Stimulated activated CD4-positive, alpha-beta T cell treated with anti-CD3 and anti-CD28 coated beads, Interleukin-12 subunit alpha, Interleukin-12 subunit beta, amount 100 ng/mL, for 48 hours (primary cell): Measurements from ENCODE around the gene SMIM35.
"Not testable (repeated sequence)": the region's sequence is repeated elsewhere in the genome, so short reads cannot be mapped to it uniquely, and the experiment has no call there.

Experiments
- DNase-seq, 3 donors: peaks; one replicate each; pipeline ENCODE4 v3.0.0-alpha.2; 2020; ENCODE audit warnings: low read depth in 2 of 3, low spot score in 1 of 3

SMIM35 gene

GRCh38 chr11:117989351-117990102 is 97.2 kb downstream of the SMIM35 start:
- no peak for DNase-seq

GRCh38 chr11:117986981-117987574 is 99.7 kb downstream of the SMIM35 start:
- peak; percentile 60 to 69 (median 64) for DNase-seq

- DNase-seq: peak; percentile 72 to 78 (median 74)
These were observed 100.5 kb downstream of the SMIM35 start, which contains the start of gene IL10RA for GRCh38 chr11:117985953-117986887. IL10RA (plus strand) TSS chr11:117986394; CDS start chr11:117986468, 74 bp downstream.

DNA sequence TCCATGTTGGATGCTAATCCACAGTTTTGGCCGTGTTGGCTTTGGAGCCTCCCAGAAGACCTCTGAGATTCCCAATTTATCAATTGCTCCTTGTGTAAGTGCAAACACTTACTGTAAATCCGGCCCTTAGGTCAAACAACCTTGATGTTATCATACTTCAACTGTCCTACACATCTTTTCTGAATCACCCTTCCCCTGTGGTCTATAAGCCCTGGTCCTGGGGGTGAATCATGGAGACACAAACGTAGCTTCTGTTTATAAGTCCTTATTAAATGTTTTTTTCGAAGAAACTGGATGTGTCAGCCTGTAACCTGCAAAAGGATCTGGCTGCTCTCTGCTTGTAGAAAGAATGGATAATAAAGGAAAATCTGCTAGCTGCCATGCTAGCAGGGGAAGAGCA is 102.3 kb downstream of the SMIM35 start:
- DNase-seq: no peak

- no peak for DNase-seq
These were observed 103.6 kb downstream of the SMIM35 start for GRCh38 chr11:117983163-117983475.

GRCh38 chr11:117980720-117981119 is 106.0 kb downstream of the SMIM35 start:
- DNase-seq: no peak

DNA sequence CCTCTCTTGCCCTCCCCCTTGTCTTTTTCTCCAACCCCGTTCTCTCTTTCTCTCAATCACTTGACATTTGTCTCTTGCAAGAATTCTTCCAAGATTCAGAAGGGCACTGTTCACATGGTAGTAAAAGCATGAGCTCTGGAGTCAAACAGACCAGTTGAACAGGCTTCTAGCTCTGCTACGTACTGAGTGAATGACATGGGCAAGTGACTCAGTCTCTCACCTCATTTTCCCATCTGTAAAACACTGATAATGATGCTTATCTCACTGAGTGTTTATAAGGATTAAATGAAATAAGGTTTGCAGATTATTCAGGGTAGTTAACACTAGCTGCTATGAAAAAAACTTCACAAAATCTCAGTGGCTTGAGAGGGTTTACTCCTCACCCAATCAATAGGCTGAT is 106.5 kb downstream of the SMIM35 start:
- no peak for DNase-seq

- DNase-seq: no peak
These were observed 107.1 kb downstream of the SMIM35 start for GRCh38 chr11:117979481-117980211.

DNA sequence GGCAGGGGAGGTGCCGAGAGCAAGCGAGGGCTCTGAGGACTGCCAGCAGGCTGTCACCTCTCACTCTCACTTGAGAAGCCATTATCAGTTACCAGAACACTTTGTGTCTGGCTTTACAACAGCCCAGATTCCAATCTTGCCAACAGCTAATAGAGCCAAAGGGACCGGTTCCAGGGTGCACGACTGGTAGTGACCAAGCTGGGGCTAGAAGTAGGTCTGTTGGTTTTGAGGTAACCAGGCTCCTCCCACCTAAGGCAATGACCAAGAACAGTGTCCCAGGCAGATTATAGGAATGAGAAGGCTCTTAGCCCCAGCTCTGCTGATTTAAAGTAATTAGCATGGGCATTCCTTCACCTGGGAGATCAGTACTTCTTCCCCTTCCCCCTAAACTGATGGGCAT is 107.8 kb downstream of the SMIM35 start:
- DNase-seq: no peak

DNA sequence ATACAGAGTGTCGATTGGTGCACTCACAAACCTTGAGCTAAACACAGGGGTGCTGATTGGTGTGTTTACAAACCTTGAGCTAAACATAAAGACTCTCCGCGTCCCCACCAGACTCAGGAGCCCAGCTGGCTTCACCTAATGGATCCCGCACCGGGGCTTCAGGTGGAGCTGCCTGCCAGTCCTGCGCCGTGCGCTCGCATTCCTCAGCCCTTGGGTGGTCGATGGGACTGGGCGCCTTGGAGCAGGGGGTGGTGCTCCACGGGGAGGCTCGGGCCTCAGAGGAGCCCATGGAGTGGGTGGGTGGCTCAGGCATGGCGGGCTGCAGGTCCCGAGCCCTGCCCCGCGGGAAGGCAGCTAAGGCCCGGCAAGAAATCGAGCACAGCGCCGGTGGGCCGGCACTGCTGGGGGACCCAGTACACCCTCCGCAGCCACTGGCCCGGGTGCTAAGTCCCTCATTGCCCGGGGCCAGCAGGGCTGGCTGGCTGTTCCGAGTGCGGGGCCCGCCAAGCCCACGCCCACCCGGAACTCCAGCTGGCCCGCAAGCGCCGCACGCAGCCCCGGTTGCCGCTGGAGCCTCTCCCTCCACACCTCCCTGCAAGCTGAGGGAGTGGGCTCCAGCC is 108.4 kb downstream of the SMIM35 start:
- DNase-seq: not testable (repeated sequence)

DNA sequence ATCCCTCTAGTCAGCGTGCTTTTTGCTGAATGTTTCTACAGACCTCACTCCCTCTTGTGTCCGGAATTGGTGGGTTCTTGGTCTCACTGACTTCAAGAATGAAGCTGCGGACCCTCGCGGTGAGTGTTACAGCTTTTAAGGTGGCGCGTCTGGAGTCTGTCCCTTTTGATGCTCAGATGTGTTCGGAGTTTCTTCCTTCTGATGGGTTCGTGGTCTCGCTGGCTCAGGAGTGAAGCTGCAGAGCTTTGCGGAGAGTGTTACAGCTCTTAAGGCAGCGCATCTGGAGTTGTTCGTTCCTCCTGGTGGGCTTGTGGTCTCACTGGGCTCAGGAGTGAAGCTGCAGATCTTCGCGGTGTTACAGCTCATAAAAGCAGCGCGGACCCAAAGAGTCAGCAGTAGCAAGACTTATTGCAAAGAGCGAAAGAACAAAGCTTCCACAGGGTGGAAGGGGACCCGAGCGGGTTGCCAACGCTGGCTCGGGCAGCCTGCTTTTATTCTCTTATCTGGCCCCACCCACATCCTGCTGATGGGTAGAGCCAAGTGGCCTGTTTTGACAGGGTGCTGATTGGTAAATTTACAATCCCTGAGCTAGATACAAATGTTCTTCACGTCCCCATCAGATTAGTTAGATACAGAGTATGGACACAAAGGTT is 109.0 kb downstream of the SMIM35 start:
- DNase-seq: not testable (repeated sequence)

DNA sequence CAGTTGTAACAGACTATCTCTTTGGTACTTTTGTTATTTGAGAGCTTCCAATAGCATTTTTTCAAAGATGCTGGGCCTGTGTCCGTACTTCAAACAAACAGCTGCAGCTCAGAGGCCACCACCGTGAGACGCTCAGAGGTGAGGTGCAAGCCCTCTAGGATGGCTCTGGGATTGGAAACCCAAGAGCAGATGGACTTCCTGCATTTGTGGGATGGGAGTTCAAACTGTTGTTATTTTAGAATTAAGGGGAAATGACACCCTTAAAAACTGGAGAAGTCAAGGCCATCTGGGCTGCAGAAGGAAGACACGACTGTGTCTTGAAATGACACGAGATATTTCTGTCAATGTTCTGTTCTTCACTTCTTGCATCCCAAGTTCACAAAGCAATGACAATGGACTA is 109.7 kb downstream of the SMIM35 start:
- DNase-seq: no peak

DNA sequence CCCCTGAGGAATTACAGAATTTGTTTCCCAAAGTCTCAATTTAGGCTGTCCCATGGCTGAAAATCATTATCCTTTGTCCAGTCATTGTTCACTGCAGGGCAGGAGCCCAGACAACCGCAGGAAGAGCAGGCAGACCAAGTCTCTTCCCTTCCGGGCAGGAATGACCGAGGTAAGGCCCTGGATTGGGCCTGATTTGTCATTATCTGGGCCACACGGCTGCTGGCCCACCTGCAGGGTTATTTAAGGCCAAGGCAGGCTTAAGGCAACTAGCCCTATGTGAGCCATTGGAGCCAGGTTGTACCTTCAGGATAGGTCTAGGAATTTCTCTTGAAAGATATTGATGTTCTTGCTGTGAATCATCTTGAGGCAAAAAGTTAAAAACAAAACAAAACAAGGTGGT is 110.3 kb downstream of the SMIM35 start:
- DNase-seq: no peak

DNA sequence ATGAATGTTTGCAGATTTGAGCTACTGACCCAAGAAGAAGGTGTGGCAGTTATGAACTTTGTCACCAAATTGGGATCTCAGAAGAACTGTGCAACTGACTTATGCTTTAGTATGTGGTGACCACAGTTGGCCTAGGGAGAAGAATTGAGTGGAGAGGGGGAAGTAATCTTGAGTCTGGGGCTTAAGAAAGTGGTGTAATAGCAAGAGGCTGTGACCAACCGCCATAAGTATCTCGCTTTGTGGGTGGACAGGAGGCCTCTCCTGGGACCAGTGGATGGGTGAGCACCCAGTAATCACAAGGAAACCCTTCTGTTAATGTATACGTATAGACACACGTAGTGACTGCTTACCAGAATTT is 113.3 kb downstream of the SMIM35 start:
- DNase-seq: no peak

DNA sequence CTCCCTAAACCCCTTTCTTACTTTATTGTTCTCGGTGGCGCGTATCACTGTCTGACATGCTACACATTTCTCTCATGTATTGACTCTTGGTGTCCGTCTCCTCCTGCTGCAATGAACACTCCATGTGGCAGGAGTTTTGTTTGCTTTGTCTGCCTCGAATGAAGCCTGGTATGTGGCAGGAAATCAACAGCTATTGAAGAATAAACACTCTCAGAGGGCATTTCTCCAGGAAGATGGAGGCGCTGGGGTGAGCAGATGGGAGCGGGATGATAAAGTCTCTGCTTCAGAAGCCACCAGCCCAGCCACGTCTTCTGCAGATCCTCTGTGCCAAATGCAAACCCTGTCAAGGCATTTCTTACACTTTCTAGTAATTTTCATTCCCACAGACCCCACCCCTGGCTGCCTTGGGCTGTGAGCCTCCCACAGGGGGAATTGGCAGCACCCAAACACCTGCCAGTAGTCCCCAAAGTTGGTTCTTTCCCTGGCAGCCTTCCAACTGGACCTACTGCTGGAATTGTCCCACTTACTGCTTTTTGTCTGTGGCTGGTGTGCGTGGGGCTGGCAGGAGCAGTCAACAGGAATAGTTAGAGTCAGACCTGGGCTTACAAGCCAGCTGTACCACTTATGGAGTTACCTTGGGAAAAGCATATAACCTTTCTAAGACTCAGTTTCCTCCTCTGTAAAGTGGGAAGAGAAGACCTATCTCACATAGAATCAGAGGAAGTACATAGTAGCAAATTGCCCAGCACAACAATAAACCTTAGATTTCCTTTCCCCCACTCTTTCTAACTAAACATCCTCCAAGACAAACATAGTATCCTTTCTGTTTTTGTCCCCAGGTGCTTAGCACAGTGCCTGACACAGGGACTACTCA is 113.9 kb downstream of the SMIM35 start:
- no peak for DNase-seq

DNA sequence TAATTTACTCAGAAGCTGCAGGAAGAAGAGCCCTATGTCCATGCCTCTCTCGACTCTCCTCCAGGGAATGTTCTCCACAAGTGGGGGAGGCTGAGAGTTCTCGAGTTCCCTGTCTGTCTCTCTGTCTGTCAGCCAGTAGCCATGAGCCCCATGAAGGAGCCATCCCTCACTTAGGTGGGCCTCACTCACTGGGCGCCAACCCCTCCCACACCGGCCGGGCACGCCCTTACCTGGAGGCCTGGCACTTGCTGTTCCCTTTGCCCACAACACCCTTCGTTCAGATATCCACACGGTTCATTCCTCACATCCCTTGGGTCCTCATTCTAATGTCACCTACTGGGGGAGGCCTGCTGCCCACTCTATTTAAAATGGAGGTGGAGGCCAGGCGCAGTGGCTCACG is 114.7 kb downstream of the SMIM35 start:
- DNase-seq: no peak

- no peak for DNase-seq
These were observed 116.3 kb downstream of the SMIM35 start for GRCh38 chr11:117970400-117971024.

DNA sequence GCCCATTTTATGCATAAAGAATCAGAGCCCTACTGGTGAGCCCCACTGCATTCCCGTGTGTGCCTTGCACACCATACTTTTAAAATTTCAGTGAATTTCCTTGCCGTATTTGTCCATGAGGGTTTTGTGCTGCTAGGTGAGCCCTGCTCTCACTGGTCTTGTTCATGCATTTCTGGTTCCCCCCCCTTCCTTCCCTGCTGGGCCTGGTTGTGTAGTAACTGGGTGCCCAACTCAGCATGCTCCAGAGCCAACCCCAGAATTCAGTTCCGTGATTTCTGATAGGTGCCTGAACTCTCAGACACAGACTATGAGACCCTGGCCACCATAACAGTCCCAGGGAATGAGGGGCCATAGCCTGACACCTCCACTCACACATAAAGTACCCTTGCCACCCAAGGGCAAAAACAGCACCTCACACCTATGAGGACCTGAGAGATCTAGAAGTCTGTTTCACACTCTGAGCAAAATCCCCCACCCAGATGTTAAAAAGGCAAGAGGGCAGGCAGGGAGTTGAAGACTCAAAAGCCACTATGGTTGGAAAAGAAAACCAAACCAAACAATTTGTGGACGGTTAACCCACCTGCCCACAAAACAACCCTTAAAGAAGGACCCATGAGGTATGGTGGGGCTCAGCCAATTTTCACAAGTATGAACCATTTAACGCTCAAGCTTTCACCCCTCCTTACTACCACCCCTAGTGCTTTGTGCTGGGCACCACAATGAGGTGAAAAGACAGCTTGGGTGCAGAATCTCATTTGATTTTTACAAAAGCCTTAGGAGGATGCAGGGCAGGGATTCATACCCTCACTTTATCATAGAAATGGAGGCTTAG is 117.4 kb downstream of the SMIM35 start:
- DNase-seq: no peak
